ENCODE data around the gene CLDN7.
"Not testable (repeated sequence)": the region's sequence is repeated elsewhere in the genome, so short reads cannot be mapped to it uniquely, and the experiment has no call there.

- TF ChIP-seq, protein P1, sequence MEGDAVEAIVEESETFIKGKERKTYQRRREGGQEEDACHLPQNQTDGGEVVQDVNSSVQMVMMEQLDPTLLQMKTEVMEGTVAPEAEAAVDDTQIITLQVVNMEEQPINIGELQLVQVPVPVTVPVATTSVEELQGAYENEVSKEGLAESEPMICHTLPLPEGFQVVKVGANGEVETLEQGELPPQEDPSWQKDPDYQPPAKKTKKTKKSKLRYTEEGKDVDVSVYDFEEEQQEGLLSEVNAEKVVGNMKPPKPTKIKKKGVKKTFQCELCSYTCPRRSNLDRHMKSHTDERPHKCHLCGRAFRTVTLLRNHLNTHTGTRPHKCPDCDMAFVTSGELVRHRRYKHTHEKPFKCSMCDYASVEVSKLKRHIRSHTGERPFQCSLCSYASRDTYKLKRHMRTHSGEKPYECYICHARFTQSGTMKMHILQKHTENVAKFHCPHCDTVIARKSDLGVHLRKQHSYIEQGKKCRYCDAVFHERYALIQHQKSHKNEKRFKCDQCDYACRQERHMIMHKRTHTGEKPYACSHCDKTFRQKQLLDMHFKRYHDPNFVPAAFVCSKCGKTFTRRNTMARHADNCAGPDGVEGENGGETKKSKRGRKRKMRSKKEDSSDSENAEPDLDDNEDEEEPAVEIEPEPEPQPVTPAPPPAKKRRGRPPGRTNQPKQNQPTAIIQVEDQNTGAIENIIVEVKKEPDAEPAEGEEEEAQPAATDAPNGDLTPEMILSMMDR (IDR thresholded peaks at IDR 0.05): not testable (repeated sequence)
- TF ChIP-seq ZFX (IDR thresholded peaks at IDR 0.05; ENCODE audit: borderline replicate concordance): not testable (repeated sequence)
Observed at GRCh38 chr17:7243838-7244237, 18.4 kb downstream of the CLDN7 start.

Measured in 22Rv1 (cell line).